ENCODE data around the gene TEDC1. TPM values are rescaled to one million over a fixed set of nuclear protein-coding genes. Genes with fewer than 3 reads are reported as not detected.
A peak's percentile ranks its signal among the peaks of the same experiment; 100 is the strongest.

TEDC1 gene
- total and polyA plus RNA-seq, 2 experiments from 2014 or later = 6.4 to 9.8 TPM

- Histone ChIP-seq H3K9ac (no peak overlapping the region), H3K4me3 (no peak overlapping the region), H3K27ac (no peak overlapping the region), H3K36me3 (ENCODE audit: low read depth) (no peaks in the 10 kb centered on the region), H3K4me2 (ENCODE audit: unreplicated experiment) (no peak overlapping the region), H4K20me1 (ENCODE audit: insufficient read depth) (no peaks in the 10 kb centered on the region), H3K4me1 (ENCODE audit: insufficient read depth) (no peaks in the 10 kb centered on the region), H3K9me3 (ENCODE audit: low read depth) (no peaks in the 10 kb centered on the region), H3K27me3 (replicated peaks; ENCODE audit: insufficient read depth) (peaks cover 31% of the 10 kb centered on the region), H3K79me2 (ENCODE audit: insufficient read depth) (no peaks in the 10 kb centered on the region), H3F3A (ENCODE audit: insufficient read depth) (no peaks in the 10 kb centered on the region), H2AFZ (no peak overlapping the region), H3K9me2 (ENCODE audit: insufficient read depth) (no peaks in the 10 kb centered on the region)
- 63 to 66% methylated on average over 12 of the region's 12 CpGs for WGBS, 2 experiments (ENCODE audit: low coverage in 1 of 2, low lambda C conversion rate in 2 of 2, missing lambda C conversion rate in 2 of 2)
- no peak for DNase-seq
- no peak for TF ChIP-seq EZH2 (IDR thresholded peaks at IDR 0.05; ENCODE audit: insufficient read depth, poor library complexity, severe bottlenecking)
- in situ Hi-C loops (cut with MboI) = no loop called here
These were observed 17.6 kb downstream of the TEDC1 start for GRCh38 chr14:105508601-105509000.

GRCh38 chr14:105517096-105517495, 26.1 kb downstream of the TEDC1 start:
- in situ Hi-C loops (cut with MboI) = no loop called here
- H4K20me1 ChIP-seq (ENCODE audit: insufficient read depth) = no peaks in the 10 kb centered on the region
- TF ChIP-seq EZH2phosphoT487 (IDR thresholded peaks at IDR 0.05; ENCODE audit: insufficient read depth, low read depth) = no peak
- no peak for TF ChIP-seq EZH2 (IDR thresholded peaks at IDR 0.05; ENCODE audit: insufficient read depth, poor library complexity, severe bottlenecking)
- no peak overlapping the region for H2AFZ ChIP-seq
- WGBS, 2 experiments (ENCODE audit: low coverage in 1 of 2, low lambda C conversion rate in 2 of 2, missing lambda C conversion rate in 2 of 2) = 41 to 56% methylated on average over 5 of the region's 5 CpGs
- H3K27me3 ChIP-seq (replicated peaks; ENCODE audit: insufficient read depth) = peaks cover 49% of the 10 kb centered on the region
- H3K4me3 ChIP-seq = no peak overlapping the region
- no peaks in the 10 kb centered on the region for H3K36me3 ChIP-seq (ENCODE audit: low read depth)
- no peak overlapping the region for H3K27ac ChIP-seq
- H3K9ac ChIP-seq = no peak overlapping the region
- no peaks in the 10 kb centered on the region for H3K9me2 ChIP-seq (ENCODE audit: insufficient read depth)
- no peaks in the 10 kb centered on the region for H3F3A ChIP-seq (ENCODE audit: insufficient read depth)
- no peak for DNase-seq
- H3K4me1 ChIP-seq (ENCODE audit: insufficient read depth) = no peaks in the 10 kb centered on the region
- no peaks in the 10 kb centered on the region for H3K79me2 ChIP-seq (ENCODE audit: insufficient read depth)
- H3K4me2 ChIP-seq (ENCODE audit: unreplicated experiment) = no peak overlapping the region
- H3K9me3 ChIP-seq (ENCODE audit: low read depth) = no peaks in the 10 kb centered on the region

GRCh38 chr14:105519946-105520698, 29.1 kb downstream of the TEDC1 start:
- 0 out of 2 replicates have a peak, but pooled peaks cover 5% of the 10 kb centered on the region for H3F3A ChIP-seq (ENCODE audit: insufficient read depth)
- 59 to 60% methylated on average over 14 of the region's 14 CpGs for whole genome bisulfite sequencing, 2 experiments (ENCODE audit: low coverage in 1 of 2, low lambda C conversion rate in 2 of 2, missing lambda C conversion rate in 2 of 2)
- H4K20me1 ChIP-seq (ENCODE audit: insufficient read depth) = no peaks in the 10 kb centered on the region
- H3K4me1 ChIP-seq (ENCODE audit: insufficient read depth) = no peaks in the 10 kb centered on the region
- in situ Hi-C loops (cut with MboI) = no loop called here
- H3K79me2 ChIP-seq (ENCODE audit: insufficient read depth) = no peaks in the 10 kb centered on the region
- no peak overlapping the region for H3K9ac ChIP-seq
- no peak overlapping the region for H3K4me2 ChIP-seq (ENCODE audit: unreplicated experiment)
- no peaks in the 10 kb centered on the region for H3K9me3 ChIP-seq (ENCODE audit: low read depth)
- no peak overlapping the region for H3K4me3 ChIP-seq
- H3K9me2 ChIP-seq (ENCODE audit: insufficient read depth) = no peaks in the 10 kb centered on the region
- H3K27ac ChIP-seq = no peak overlapping the region
- peaks cover 32% of the 10 kb centered on the region for H3K27me3 ChIP-seq (replicated peaks; ENCODE audit: insufficient read depth)
- H2AFZ ChIP-seq = no peak overlapping the region
- no peak for DNase-seq
- TF ChIP-seq EZH2 (IDR thresholded peaks at IDR 0.05; ENCODE audit: insufficient read depth, poor library complexity, severe bottlenecking) = no peak
- no peak for TF ChIP-seq EZH2phosphoT487 (IDR thresholded peaks at IDR 0.05; ENCODE audit: insufficient read depth, low read depth)
- no peaks in the 10 kb centered on the region for H3K36me3 ChIP-seq (ENCODE audit: low read depth)

GRCh38 chr14:105525326-105525725, 34.3 kb downstream of the TEDC1 start:
- peaks cover 14% of the 10 kb centered on the region for H3F3A ChIP-seq (ENCODE audit: insufficient read depth)
- in situ Hi-C loops (cut with MboI) = no loop called here

More at GRCh38 chr14:105525326-105525725, 34.3 kb downstream of the TEDC1 start:
- WGBS, 2 experiments (ENCODE audit: low coverage in 1 of 2, low lambda C conversion rate in 2 of 2, missing lambda C conversion rate in 2 of 2) = 57 to 60% methylated on average over 9 of the region's 9 CpGs
- no peak overlapping the region for H3K4me2 ChIP-seq (ENCODE audit: unreplicated experiment)
- H3K9me3 ChIP-seq (ENCODE audit: low read depth) = no peaks in the 10 kb centered on the region
- peak overlapping the region; percentile 76 for H2AFZ ChIP-seq
- H3K9me2 ChIP-seq (ENCODE audit: insufficient read depth) = no peaks in the 10 kb centered on the region
- no peaks in the 10 kb centered on the region for H3K79me2 ChIP-seq (ENCODE audit: insufficient read depth)
- no peak overlapping the region for H3K4me3 ChIP-seq
- H3K27me3 ChIP-seq (replicated peaks; ENCODE audit: insufficient read depth) = peaks cover under 1% of the 10 kb centered on the region
- TF ChIP-seq EZH2 (IDR thresholded peaks at IDR 0.05; ENCODE audit: insufficient read depth, poor library complexity, severe bottlenecking) (no peak), EZH2phosphoT487 (IDR thresholded peaks at IDR 0.05; ENCODE audit: insufficient read depth, low read depth) (no peak)
- H3K27ac ChIP-seq = no peak overlapping the region
- no peaks in the 10 kb centered on the region for H3K4me1 ChIP-seq (ENCODE audit: insufficient read depth)
- H4K20me1 ChIP-seq (ENCODE audit: insufficient read depth) = no peaks in the 10 kb centered on the region
- H3K9ac ChIP-seq = no peak overlapping the region
- no peaks in the 10 kb centered on the region for H3K36me3 ChIP-seq (ENCODE audit: low read depth)
- no peak for DNase-seq
